Ovary (tissue), 9 donors: ENCODE results near the gene MIDN. TPM values are rescaled to one million over a fixed set of nuclear protein-coding genes. Genes with fewer than 3 reads are reported as not detected.

ENCODE experiments used
- DNase-seq, 5 donors: peaks; one replicate each; pipeline ENCODE4 v3.0.0-alpha.2; 2019 to 2020
- H3K27ac ChIP-seq, 2 donors: fragments of 200-600 bp; one replicate each; pipeline versions ENCODE4 v1.5.1 to v1.8.0; 2019 to 2022
- H3K27me3 ChIP-seq: fragments of 200-600 bp; one replicate; pipeline ENCODE4 v1.8.0; 2022
- H3K36me3 ChIP-seq: fragments of 200-600 bp; sonication (generic); one replicate; pipeline ENCODE4 v1.5.1; 2019
- H3K4me1 ChIP-seq: one replicate; pipeline ENCODE4 v1.8.1; 2013; ENCODE audit warnings: mild to moderate bottlenecking, moderate library complexity; ENCODE audit not compliant: insufficient read depth
- H3K4me3 ChIP-seq: fragments of 200-600 bp; sonication (generic); one replicate; pipeline ENCODE4 v1.5.1; 2017
- H3K9me3 ChIP-seq, 2 donors: fragments of 200-600 bp in 1 of 2; sonication (generic) in 1 of 2; one replicate each; pipeline versions ENCODE4 v1.5.1 to v1.8.1; 2013 to 2019; ENCODE audit warnings: mild to moderate bottlenecking in 1 of 2, moderate library complexity in 1 of 2
- EP300 ChIP-seq: sonication (generic); formaldehyde crosslinking; IDR thresholded peaks from one replicate; pipeline ENCODE4 v1.6.1; 2017; ENCODE audit warnings: antibody characterized with exemption
- POLR2A ChIP-seq: fragments of 450-650 bp; IDR thresholded peaks from one replicate; pipeline ENCODE4 v1.6.1; 2017; ENCODE audit warnings: antibody characterized with exemption, mild to moderate bottlenecking, moderate library complexity
- WGBS, 3 donors: extraction: QIAGEN DNeasy Blood & Tissue Kit in 1 of 3; methylation state at CpG; one replicate each; pipeline versions ENCODE4 v1.1.5 to v1.1.7; 2013 to 2017; 5-methylcytosine and 5-hydroxymethylcytosine counted together
- intact Hi-C, 4 donors: fragments of 100-400 bp; cut with DNase I; formaldehyde crosslinking; loops; one replicate each; pipeline versions ENCODE4 v1.11.0 to v1.15.1; 2022 to 2023
- polyA plus RNA-seq, 2 donors: library from polyadenylated mRNA; stranded (reverse); fragments of 200-250 nt in 1 of 2; fragments of 350-450 nt in 1 of 2; fragmentation: Illumina TruSeq in 1 of 2; extraction: RNeasy Lipid Tissue Mini Kit (QIAGEN cat#74804) in 1 of 2; gene quantifications; one replicate each; pipeline ENCODE4 v1.2.3, GENCODE V29; 2013 to 2014
- total RNA-seq, 7 donors: library from RNA; depleted of rRNA in 2 of 7; stranded (reverse); fragments of >200 nt in 2 of 7; fragmentation: NEBNext Ultra II Directional in 3 of 7; extraction: Animal tissue kit (Norgen Biotek cat#: 25700) in 3 of 7; gene quantifications; one replicate each; pipeline versions ENCODE4 v1.1.0 to v1.2.4, GENCODE V29; 2016 to 2023
- TF ChIP-seq, protein P1 (sequence below), 3 donors: fragments of 450-650 bp in 2 of 3; fragments of 200-600 bp in 1 of 3; IDR thresholded peaks; one replicate each; pipeline versions ENCODE4 v1.5.1 to v1.8.0; 2016 to 2022; ENCODE audit warnings: antibody characterized with exemption in 3 of 3, mild to moderate bottlenecking in 1 of 3
- donor health status: DM: no; HTN: no; CAD: no; lungs with moderate emphysema.
- donor health status: DM: no; HTN: no; CAD: no.
- donor health status: Bipolar disorder and iron deficiency.
- donor health status: DM: yes; HTN: yes; CAD: no.
- donor health status: DM: no; HTN: no; CAD: no.
- donor health status: DM: yes; HTN: yes; CAD: no.

The MIDN gene
- total and polyA plus RNA-seq, 9 donors = 10.1 to 261 (median 105) TPM

GRCh38 chr19:1220976-1221903 is 27.1 kb upstream of the MIDN start:
- Histone ChIP-seq H3K27me3 (no peaks in the 10 kb centered on the region), H3K27ac (peak overlapping the region; percentile 29 to 60), H3K4me3 (no peak overlapping the region), H3K9me3 (no peaks in the 10 kb centered on the region), H3K36me3 (no peaks in the 10 kb centered on the region), H3K4me1 (peaks cover 3% of the 10 kb centered on the region)
- DNase-seq = peak; percentile 66 to 85 (median 79)
- intact Hi-C loops = no loop called here
- TF ChIP-seq, protein P1, sequence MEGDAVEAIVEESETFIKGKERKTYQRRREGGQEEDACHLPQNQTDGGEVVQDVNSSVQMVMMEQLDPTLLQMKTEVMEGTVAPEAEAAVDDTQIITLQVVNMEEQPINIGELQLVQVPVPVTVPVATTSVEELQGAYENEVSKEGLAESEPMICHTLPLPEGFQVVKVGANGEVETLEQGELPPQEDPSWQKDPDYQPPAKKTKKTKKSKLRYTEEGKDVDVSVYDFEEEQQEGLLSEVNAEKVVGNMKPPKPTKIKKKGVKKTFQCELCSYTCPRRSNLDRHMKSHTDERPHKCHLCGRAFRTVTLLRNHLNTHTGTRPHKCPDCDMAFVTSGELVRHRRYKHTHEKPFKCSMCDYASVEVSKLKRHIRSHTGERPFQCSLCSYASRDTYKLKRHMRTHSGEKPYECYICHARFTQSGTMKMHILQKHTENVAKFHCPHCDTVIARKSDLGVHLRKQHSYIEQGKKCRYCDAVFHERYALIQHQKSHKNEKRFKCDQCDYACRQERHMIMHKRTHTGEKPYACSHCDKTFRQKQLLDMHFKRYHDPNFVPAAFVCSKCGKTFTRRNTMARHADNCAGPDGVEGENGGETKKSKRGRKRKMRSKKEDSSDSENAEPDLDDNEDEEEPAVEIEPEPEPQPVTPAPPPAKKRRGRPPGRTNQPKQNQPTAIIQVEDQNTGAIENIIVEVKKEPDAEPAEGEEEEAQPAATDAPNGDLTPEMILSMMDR (IDR thresholded peaks at IDR 0.05) = peak; percentile 48 to 80 (median 68)
- no peak for TF ChIP-seq POLR2A
- TF ChIP-seq EP300 = no peak
- WGBS, 3 donors = 54 to 65% (median 57%) methylated on average over 27 to 38 of the region's 38 CpGs

DNA sequence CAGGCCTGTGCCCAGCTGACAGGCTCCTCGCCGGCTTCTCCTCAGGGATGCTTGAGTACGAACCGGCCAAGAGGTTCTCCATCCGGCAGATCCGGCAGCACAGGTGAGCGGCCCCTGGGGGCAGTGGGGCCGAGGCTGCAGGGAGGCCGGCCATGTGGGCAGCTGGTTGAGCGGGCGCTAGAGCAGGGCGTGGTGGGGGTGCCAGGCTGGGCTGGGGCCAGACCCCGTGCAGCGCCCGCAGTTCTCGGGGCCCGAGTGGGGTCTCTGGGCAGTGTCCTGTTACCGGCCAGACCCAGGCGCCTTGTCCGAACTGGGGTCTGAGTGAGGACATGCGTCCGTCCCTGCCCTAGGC is 26.5 kb upstream of the MIDN start:
- peak overlapping the region; percentile 29 to 60 for H3K27ac ChIP-seq

DNA sequence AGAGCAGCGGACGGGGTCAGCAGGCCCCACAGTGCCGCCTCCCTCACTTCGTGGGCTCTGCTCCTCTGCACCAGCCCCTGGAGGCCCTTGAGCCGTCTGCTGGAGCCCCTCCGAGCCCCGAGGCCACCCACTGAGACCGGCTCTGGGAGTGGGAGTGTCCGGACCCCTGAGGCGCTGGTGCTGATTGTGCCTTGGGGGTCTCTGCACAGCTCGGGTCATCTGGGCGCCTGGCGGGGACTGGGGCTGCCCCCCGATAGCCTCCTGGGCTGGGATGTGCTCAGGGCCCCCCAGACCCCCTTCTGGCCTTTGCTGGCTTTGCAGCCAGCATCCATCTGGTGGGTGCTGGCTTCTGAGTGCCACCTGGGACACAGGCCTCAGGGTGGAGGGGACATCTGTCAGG is 26.0 kb upstream of the MIDN start:
- intact Hi-C loops = no loop called here
- no peak for TF ChIP-seq EP300
- TF ChIP-seq POLR2A = no peak
- TF ChIP-seq, protein P1 (IDR thresholded peaks at IDR 0.05) = no peak
- Histone ChIP-seq H3K9me3 (no peaks in the 10 kb centered on the region), H3K27me3 (no peaks in the 10 kb centered on the region), H3K27ac (peak overlapping the region in 1 of 2 donors; percentile 29), H3K4me3 (no peak overlapping the region), H3K36me3 (no peaks in the 10 kb centered on the region), H3K4me1 (peaks cover 3% of the 10 kb centered on the region)
- DNase-seq = no peak
- 79 to 83% (median 81%) methylated on average over 14 of the region's 14 CpGs for WGBS, 3 donors

More for the DNA sequence above, 26.5 kb upstream of the MIDN start:
- Histone ChIP-seq H3K27me3 (no peaks in the 10 kb centered on the region), H3K4me1 (peaks cover 3% of the 10 kb centered on the region), H3K36me3 (no peaks in the 10 kb centered on the region), H3K9me3 (no peaks in the 10 kb centered on the region), H3K4me3 (no peak overlapping the region)
- DNase-seq = no peak
- intact Hi-C loops = no loop called here
- TF ChIP-seq EP300 (no peak), POLR2A (no peak)
- TF ChIP-seq, protein P1 (IDR thresholded peaks at IDR 0.05) = no peak
- 76 to 91% (median 80%) methylated on average over 12 to 22 of the region's 22 CpGs for WGBS, 3 donors

GRCh38 chr19:1223018-1223855 is 25.1 kb upstream of the MIDN start:
- DNase-seq = no peak
- Histone ChIP-seq H3K27me3 (no peaks in the 10 kb centered on the region), H3K4me1 (peaks cover 3% of the 10 kb centered on the region), H3K4me3 (no peak overlapping the region), H3K27ac (no peak overlapping the region), H3K36me3 (no peaks in the 10 kb centered on the region), H3K9me3 (no peaks in the 10 kb centered on the region)
- no peak for TF ChIP-seq EP300
- no peak for TF ChIP-seq POLR2A
- TF ChIP-seq, protein P1 (IDR thresholded peaks at IDR 0.05) = no peak
- intact Hi-C loops = no loop called here
- WGBS, 3 donors = 70 to 75% (median 73%) methylated on average over 47 to 48 of the region's 48 CpGs
